ACC112 (cell line): ENCODE measurements around the gene GMPPB.
A peak's percentile ranks its signal among the peaks of the same experiment; 100 is the strongest.
"Not testable (repeated sequence)": the region's sequence is repeated elsewhere in the genome, so short reads cannot be mapped to it uniquely, and the experiment has no call there.

Source experiments
- H2AFZ ChIP-seq: fragments of 200-600 bp; sonication (generic); one replicate; pipeline ENCODE4 v1.6.0; 2017; ENCODE audit warnings: antibody characterized with exemption, low read length; ENCODE audit not compliant: unreplicated experiment
- H3K27ac ChIP-seq: fragments of 200-600 bp; sonication (generic); 2 replicates; pipeline ENCODE4 v1.5.1; 2014; ENCODE audit warnings: low read depth, mild to moderate bottlenecking, antibody characterized with exemption, low read length, moderate library complexity
- H3K27me3 ChIP-seq: fragments of 200-600 bp; sonication (generic); 2 replicates; pipeline ENCODE4 v1.6.1; 2014; ENCODE audit warnings: mild to moderate bottlenecking, antibody characterized with exemption, low read length, moderate library complexity, mixed read lengths; ENCODE audit not compliant: insufficient read depth
- H3K36me3 ChIP-seq: fragments of 200-600 bp; sonication (generic); 2 replicates; pipeline ENCODE4 v1.6.1; 2016; ENCODE audit warnings: mild to moderate bottlenecking, antibody characterized with exemption, low read length, moderate library complexity, mixed read lengths; ENCODE audit not compliant: insufficient read depth
- H3K4me1 ChIP-seq: fragments of 200-600 bp; sonication (generic); one replicate; pipeline ENCODE4 v1.6.1; 2016; ENCODE audit warnings: low read length, mixed read lengths; ENCODE audit not compliant: insufficient read depth, unreplicated experiment, control insufficient read depth
- H3K4me3 ChIP-seq: fragments of 200-600 bp; sonication (generic); 2 replicates; pipeline ENCODE4 v1.5.1; 2014; ENCODE audit warnings: mild to moderate bottlenecking, low read depth, low read length
- H3K79me2 ChIP-seq: fragments of 200-600 bp; sonication (generic); one replicate; pipeline ENCODE4 v1.6.0; 2016; ENCODE audit warnings: low read length; ENCODE audit not compliant: control insufficient read depth, unreplicated experiment, insufficient read depth

The GMPPB gene

DNA sequence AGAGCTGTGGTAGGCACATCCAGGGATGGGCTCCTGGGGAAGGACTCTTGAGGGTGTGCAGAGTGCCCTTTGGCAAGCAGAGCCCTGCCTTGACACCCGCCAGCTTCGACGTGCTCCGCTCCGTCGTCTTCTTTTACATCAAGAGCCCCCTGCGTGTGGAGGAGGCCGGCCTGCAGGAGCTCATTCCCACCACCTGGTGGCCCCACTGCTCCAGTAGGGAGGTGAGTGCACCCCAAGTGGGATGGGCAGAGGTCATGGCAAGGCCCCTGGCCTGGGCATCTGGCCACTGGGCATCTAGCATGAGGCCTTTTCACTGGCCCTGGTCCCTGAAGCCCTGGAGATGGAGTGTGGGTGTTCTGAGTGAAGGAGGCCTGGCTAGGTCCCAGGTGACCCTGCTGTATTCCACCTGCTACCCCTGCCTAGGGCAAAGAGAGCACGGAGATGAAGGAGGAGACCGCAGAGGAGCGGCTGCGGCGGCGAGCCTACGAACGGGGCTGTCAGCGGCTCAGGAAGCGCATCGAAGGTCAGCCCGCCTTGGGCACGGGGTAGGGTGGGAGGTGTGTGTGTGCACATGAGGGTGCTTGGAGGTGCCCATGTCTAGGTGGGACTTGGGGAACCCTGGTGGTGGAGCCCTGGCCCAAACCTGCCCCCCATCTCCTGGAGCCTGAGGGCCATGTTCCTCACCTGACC, 22.2 kb downstream of the GMPPB start:
- no peaks in the 10 kb centered on the region for H3K36me3 ChIP-seq
- no peaks in the 10 kb centered on the region for H3K27me3 ChIP-seq
- no peak overlapping the region for H3K4me3 ChIP-seq
- no peak overlapping the region for H2AFZ ChIP-seq
- peaks cover 9% of the 10 kb centered on the region for H3K4me1 ChIP-seq
- no peak overlapping the region for H3K27ac ChIP-seq
- no peaks in the 10 kb centered on the region for H3K79me2 ChIP-seq

DNA sequence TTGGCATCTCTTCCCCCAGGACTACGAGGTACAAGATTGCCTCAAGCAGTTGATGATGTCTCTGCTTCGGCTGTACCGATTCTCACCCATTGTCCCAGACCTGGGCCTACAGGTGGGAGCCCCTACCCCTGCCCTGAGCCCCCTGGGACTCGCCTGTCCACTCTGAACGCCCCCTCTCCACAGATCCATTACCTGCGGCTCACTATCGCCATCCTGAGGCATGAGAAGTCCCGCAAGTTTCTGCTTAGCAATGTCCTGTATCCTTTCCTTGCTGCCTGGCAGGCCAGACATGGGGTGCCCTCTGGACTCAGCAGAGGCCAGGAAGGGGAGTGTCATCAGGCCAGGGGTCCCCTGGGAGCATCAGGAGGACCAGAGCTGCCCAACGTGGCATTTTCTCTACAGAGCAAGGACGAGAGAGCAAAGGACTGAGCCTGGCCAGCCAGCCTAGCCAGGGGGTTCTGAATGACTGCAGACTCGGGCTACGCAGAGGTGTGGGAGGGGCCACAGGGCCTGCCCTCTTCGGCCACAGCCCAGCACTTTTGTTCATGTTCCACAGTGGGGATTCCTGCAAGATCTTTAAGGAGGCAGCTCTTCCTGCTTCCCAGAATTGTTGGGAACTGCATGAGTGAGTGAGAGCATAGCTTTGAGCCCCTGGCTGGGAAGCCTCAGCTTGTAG, 23.2 kb downstream of the GMPPB start:
- Histone ChIP-seq H3K36me3 (no peaks in the 10 kb centered on the region), H3K27me3 (no peaks in the 10 kb centered on the region), H3K4me3 (no peak overlapping the region), H3K27ac (no peak overlapping the region), H2AFZ (no peak overlapping the region), H3K79me2 (no peaks in the 10 kb centered on the region), H3K4me1 (peaks cover 9% of the 10 kb centered on the region)

DNA sequence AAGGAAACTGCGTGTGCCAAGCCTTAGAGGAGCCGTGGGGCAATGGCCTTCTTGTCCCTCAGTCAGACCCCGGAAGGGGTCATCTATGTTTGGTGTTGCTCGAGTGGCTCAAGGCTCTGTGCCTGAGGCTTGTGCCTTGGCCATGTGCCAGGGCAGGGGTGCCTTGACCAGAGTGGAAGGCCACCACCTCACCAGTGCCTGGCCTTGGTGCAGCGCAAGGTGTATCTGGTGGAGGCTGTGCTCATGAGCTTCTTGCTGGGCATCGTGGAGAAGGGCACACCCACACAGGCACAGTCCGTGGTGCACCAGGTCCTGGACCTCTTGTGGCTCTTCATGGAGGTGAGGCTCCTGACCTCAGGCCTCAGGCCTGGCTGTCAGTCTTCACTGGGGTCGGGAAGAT, 23.7 kb downstream of the GMPPB start:
- Histone ChIP-seq H3K4me3 (no peak overlapping the region), H3K27ac (no peak overlapping the region), H3K4me1 (peaks cover 9% of the 10 kb centered on the region), H2AFZ (no peak overlapping the region), H3K79me2 (no peaks in the 10 kb centered on the region), H3K36me3 (no peaks in the 10 kb centered on the region), H3K27me3 (no peaks in the 10 kb centered on the region)

DNA sequence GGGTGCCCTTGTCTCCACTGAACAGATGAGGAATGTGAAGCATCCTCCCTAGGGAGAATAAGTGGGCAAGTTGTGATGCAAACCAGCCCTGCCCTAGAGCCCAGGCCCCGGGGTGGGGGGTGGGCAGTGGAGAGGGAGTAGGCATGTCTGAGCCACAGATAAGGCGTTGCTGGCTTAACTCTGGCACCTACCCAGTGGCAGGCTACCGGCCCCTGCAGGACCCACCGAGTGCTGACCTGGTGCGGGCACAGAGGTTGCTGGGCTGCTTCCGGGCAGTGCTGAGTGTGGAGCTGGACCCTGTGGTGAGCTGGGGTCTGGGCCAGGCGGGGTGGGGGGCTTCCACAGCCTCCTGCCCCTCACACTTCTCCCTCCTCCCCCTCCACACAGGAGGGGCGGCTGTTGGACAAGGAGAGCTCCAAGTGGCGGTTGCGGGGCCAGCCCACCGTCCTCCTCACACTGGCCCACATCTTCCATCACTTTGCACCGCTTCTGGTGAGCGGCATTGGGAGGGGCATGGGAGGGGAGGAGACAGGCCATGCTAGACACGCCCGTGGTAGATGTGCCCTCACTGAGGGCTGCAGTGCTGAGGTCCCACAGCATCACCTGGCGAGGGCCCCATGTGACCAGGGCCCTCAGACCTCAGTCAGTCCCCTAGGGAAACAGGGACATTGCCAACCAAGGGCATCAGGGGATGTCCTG, 24.3 kb downstream of the GMPPB start:
- H3K27ac ChIP-seq, result no peak overlapping the region
- no peak overlapping the region for H2AFZ ChIP-seq
- H3K4me1 ChIP-seq, result peaks cover 9% of the 10 kb centered on the region
- H3K36me3 ChIP-seq, result no peaks in the 10 kb centered on the region
- H3K79me2 ChIP-seq, result no peaks in the 10 kb centered on the region
- no peaks in the 10 kb centered on the region for H3K27me3 ChIP-seq
- H3K4me3 ChIP-seq, result no peak overlapping the region

DNA sequence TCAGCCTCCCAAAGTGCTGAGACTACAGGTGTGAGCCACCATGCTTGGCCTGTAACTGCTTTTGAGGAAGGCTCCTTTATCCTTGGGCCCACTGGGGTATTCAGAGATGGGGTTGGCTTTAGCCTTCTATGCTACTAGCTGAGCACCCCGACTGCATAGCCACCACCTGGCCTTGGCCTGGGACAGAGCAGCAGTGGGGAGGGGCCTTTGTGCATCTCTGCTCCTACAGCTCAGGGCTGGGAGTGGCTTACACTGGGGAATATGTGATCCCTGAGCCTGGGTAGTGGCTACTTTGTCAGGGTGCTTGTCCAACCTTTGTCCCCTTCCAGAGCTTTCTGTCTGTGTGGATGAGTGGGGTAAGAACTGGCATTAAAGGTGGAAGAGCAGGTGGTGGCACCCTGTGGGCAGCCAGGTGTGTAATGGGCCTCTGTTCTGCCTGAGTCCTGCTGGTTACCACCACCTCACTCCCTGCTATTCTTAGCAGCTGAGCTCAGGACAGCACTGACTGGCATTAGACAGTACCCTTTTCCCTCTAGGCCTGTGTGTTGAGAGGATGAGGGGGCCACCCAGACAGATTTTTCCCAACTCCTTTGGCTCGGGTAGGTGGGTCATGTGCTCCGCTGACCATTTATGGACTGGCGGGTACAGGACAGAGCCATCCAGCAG, 28.3 kb downstream of the GMPPB start:
- not testable (repeated sequence) for H3K79me2 ChIP-seq, H3K27ac ChIP-seq, H3K27me3 ChIP-seq, H3K4me3 ChIP-seq, H2AFZ ChIP-seq, H3K4me1 ChIP-seq, H3K36me3 ChIP-seq

DNA sequence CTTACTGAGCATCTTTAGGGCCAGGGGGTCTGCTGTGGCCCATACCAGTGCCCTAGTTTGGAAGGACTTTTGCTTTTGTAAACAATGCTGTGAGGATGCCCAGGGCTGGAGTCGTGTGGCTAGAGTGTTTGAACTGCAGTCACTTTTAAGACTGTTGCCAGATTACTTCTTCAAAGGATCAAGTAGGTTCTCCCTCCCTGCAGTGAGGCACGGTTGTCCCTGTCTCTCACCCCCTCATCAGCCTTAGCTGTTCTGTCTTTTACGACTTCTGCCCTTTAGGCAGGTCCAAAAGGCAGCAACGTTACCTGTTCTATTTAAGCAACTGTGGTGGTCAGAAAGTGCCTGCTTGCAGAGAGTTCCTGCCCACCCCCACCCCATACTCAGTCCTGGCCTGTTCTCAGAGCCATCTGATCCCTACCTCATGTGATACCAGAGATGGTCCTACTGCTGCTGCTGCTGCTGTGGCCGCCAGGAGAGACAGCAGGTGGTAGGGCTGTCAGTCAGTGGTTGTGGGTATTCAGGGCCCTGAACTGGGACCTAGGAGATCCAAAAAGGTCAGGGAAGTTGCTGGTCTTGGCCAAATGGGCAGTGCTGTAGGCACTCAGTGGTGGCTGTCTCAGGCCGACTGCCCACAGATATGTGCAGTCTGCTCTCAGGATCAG, 29.2 kb downstream of the GMPPB start:
- H3K36me3 ChIP-seq, H3K27me3 ChIP-seq, H3K79me2 ChIP-seq: not testable (repeated sequence)

DNA sequence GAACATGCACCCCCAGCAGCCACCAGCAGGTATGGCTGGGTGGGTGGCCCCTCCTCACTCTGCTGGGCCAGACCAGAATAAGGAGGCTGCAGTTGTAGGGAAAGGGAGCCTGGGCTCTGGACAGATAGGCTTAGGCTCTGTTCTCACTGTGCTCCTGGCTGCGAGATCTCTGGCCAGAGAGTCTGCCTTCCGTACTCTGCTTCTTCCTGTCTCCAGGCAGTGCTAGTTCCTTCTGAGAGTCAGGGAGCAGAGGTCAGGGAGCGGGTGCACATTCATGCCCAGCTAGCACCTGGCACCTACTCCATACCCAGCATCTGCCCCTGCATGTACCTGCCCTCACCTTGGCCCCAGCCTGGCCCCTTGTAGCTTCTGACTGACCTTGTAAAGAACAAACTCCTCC, 32.3 kb downstream of the GMPPB start:
- H3K27me3 ChIP-seq, H2AFZ ChIP-seq, H3K4me3 ChIP-seq, H3K4me1 ChIP-seq, H3K36me3 ChIP-seq, H3K79me2 ChIP-seq, H3K27ac ChIP-seq: not testable (repeated sequence)

More for the DNA sequence above, 29.2 kb downstream of the GMPPB start:
- H3K4me1 ChIP-seq, H3K27ac ChIP-seq, H2AFZ ChIP-seq, H3K4me3 ChIP-seq: not testable (repeated sequence)

DNA sequence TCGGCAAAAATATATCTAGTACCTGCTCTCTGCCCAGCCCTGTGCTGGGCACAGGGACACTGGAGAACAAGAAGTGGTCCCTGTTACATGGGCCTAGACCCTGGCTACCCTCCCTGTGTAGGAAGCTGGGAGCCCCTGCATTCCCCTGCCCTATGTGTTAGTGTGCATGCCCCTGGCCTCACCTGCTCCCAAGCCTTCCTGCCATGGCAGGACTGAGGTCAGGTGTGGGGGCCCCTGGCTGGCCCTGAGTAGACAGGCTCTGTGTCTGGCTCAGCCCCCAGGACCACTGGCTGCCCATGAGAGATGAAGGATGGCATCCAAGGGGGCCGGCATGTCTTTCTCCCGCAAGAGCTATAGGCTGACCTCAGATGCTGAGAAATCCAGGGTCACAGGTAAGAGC, 32.9 kb downstream of the GMPPB start:
- not testable (repeated sequence) for H2AFZ ChIP-seq, H3K27ac ChIP-seq, H3K27me3 ChIP-seq, H3K36me3 ChIP-seq, H3K4me3 ChIP-seq, H3K4me1 ChIP-seq, H3K79me2 ChIP-seq

DNA sequence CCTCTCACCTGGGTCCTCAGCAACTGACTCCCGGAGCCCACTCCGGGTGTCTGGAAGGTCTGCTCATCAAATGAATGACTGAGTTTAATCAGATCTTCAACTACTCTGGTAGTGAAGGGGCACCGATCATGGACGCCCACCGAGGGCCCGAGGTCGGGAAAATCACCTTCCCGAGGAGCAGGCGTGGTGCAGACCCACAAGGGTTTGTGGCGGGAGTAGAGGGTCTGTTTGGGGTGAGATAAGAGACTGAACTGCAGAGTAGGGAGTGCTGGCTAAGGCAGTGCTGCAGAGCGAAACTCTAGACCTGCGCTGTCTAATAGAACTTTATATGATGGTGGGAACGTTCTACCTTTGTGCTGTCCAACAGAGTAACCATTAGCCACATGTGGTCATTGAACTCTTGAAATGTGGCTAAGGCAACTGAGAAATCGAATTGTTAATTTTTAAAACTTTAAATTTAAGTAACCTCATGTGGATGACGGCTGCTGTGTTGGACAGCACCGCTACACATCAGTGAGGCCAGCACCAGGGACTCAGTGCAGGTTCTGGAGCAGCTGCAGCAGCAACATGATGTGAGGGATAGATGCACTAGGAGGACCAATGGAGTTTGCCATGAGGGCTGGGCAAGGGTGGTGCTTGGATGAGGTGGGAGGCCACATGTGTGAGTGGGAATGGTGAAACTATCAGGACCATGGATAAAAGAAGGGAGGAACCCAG, 33.7 kb downstream of the GMPPB start:
- not testable (repeated sequence) for H3K27ac ChIP-seq

More for the DNA sequence above, 33.7 kb downstream of the GMPPB start:
- H3K27me3 ChIP-seq, H3K4me1 ChIP-seq, H3K79me2 ChIP-seq, H3K36me3 ChIP-seq: not testable (repeated sequence)
- peak overlapping the region; percentile 89 for H2AFZ ChIP-seq
- peak overlapping the region; percentile 95 for H3K4me3 ChIP-seq
